Right lobe of liver (tissue), 6 donors: Measurements from ENCODE around the gene CPLX1. TPM values are rescaled to one million over a fixed set of nuclear protein-coding genes. Genes with fewer than 3 reads are reported as not detected.

Source experiments
- ATAC-seq, 4 donors: fragments of 200-7000 bp; cut with Tn5 transposase; one replicate each; pipeline ENCODE4 v1.9.1; 2020; ENCODE audit warnings: mild to moderate bottlenecking in 4 of 4, moderate library complexity in 4 of 4
- DNase-seq, 3 donors: peaks; one replicate each; pipeline ENCODE4 v3.0.0-alpha.2; 2020
- H3K27ac ChIP-seq, 3 donors: fragments of 200-600 bp; one replicate each; pipeline ENCODE4 v1.8.0; 2022
- H3K27me3 ChIP-seq, 2 donors: fragments of 200-600 bp; one replicate each; pipeline ENCODE4 v1.8.0; 2022
- H3K36me3 ChIP-seq, 4 donors: fragments of 200-600 bp; sonication (generic) in 1 of 4; one replicate each; pipeline versions ENCODE4 v1.5.1 to v1.8.0; 2017 to 2022; ENCODE audit warnings: control low read depth in 1 of 4
- H3K4me1 ChIP-seq, 4 donors: fragments of 200-600 bp; sonication (generic) in 1 of 4; one replicate each; pipeline versions ENCODE4 v1.5.1 to v1.8.0; 2017 to 2022; ENCODE audit warnings: control low read depth in 1 of 4
- H3K4me3 ChIP-seq, 3 donors: fragments of 200-600 bp; one replicate each; pipeline ENCODE4 v1.8.0; 2022
- H3K9me3 ChIP-seq, 4 donors: fragments of 200-600 bp; sonication (generic) in 1 of 4; one replicate each; pipeline versions ENCODE4 v1.5.1 to v1.8.0; 2017 to 2022; ENCODE audit warnings: control low read depth in 1 of 4
- CTCF ChIP-seq, 4 donors: fragments of 200-600 bp in 3 of 4; fragments of 450-650 bp in 1 of 4; IDR thresholded peaks; one replicate each; pipeline versions ENCODE4 v1.5.1 to v1.8.0; 2016 to 2022; ENCODE audit warnings: antibody characterized with exemption in 4 of 4, mild to moderate bottlenecking in 2 of 4
- POLR2A ChIP-seq: fragments of 450-650 bp; IDR thresholded peaks from one replicate; pipeline ENCODE4 v1.6.1; 2017; ENCODE audit warnings: antibody characterized with exemption, mild to moderate bottlenecking
- WGBS: methylation state at CpG from one replicate; pipeline ENCODE4 v1.1.6; 2018; ENCODE audit warnings: low coverage, low lambda C conversion rate; ENCODE audit not compliant: insufficient coverage; ENCODE audit errors: missing lambda C conversion rate; 5-methylcytosine and 5-hydroxymethylcytosine counted together
- intact Hi-C, 2 donors: fragments of 100-400 bp; cut with DNase I; formaldehyde crosslinking; loops; one replicate each; pipeline versions ENCODE4 v1.11.2 to v1.14.1; 2022
- total RNA-seq, 6 experiments: library from RNA; depleted of rRNA in 2 of 6; stranded (reverse); fragments of >200 nt in 2 of 6; fragmentation: NEBNext Ultra II Directional in 3 of 6; extraction: Animal tissue kit (Norgen Biotek cat#: 25700) in 3 of 6; gene quantifications; one replicate each; pipeline versions ENCODE4 v1.1.0 to v1.2.4, GENCODE V29; 2016 to 2023
- donor health status: DM: no; HTN: yes; CAD: no.
- donor health status: DM: no; HTN: no; CAD: no.
- donor health status: DM: no; HTN: no; CAD: no.
- donor health status: DM: no; HTN: yes; CAD: no.
- donor health status: DM: no; HTN: yes; CAD: no.

CPLX1 gene
- total RNA-seq, 6 experiments from 2014 or later = 0.86 to 3.7 (median 2.4) TPM

DNA sequence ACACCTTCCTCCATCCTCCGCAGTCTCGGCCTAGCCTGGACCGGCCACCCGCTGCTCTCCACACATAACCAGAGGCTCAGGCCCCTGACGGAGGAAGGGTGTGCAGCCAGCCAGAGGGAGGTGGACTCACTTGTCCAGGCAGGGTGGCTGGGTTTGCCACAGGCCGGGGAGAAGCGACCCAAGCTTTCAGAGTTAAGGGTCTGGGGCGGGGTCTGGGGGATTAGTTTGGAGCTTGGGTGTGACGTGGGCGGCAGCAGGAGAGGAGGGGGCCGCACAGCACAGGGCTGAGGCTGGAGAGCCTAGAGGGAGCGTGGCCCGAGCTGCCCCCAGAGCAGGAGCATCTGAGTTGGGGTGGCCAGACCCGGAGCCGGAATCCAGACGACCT lies 22.4 kb upstream of the CPLX1 start:
- no peaks in the 10 kb centered on the region for H3K9me3 ChIP-seq
- H3K4me3 ChIP-seq = no peak overlapping the region
- TF ChIP-seq POLR2A = no peak
- no peak for TF ChIP-seq CTCF (IDR thresholded peaks at IDR 0.05)
- ATAC-seq = peak in 1 of 4 donors; percentile 13
- WGBS = 88% methylated on average over 9 of the region's 16 CpGs
- no peaks in the 10 kb centered on the region for H3K27me3 ChIP-seq
- intact Hi-C loops = no loop called here
- peak in 2 of 3 donors; percentile 15 to 52 for DNase-seq
- H3K4me1 ChIP-seq = no peaks in the 10 kb centered on the region
- H3K27ac ChIP-seq = no peak overlapping the region
- H3K36me3 ChIP-seq = peaks cover 0 to 5% (median 0%) of the 10 kb centered on the region in 4 donors

GRCh38 chr4:845836-846251 lies 19.9 kb upstream of the CPLX1 start:
- intact Hi-C loops = no loop called here
- H3K4me3 ChIP-seq = no peak overlapping the region
- TF ChIP-seq POLR2A (no peak), CTCF (IDR thresholded peaks at IDR 0.05) (no peak)
- no peaks in the 10 kb centered on the region for H3K9me3 ChIP-seq
- no peak overlapping the region for H3K27ac ChIP-seq
- no peaks in the 10 kb centered on the region for H3K4me1 ChIP-seq
- ATAC-seq = no peak
- 76% methylated on average over 2 of the region's 14 CpGs for WGBS
- H3K36me3 ChIP-seq = peaks cover 0 to 2% (median 0%) of the 10 kb centered on the region in 4 donors
- peak in 1 of 3 donors; percentile 10 for DNase-seq
- H3K27me3 ChIP-seq = no peaks in the 10 kb centered on the region

DNA sequence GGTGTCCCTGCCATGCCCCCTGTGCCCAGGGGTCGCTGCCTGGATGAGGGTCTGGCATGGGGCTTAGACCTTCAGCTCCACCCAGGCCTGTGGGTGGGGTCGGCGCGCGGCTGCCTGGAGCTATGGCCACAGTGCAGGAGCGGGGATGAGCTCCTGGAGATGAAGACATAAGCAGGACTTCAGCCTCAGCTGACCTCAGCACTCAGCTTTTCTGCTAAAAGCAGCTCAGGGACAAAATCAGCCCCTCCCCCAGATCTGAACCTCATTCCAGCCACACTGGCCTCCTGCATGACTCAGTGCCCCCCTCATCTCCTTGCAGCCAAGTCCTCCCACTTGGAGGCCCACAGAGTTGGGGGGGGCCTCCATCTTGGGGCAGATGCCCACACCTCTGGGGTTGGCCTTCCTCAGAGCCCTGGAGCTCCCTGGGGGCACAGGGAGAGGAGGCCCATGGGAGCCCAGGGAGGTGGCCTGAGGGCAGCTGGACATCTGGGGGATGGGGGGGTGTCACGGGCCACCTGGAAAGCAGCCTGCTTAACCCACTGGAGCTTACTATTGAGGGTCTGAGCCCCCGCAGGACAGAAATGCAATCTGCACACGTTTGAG lies 19.4 kb upstream of the CPLX1 start:
- no peaks in the 10 kb centered on the region for H3K4me1 ChIP-seq
- intact Hi-C loops = no loop called here
- no peak overlapping the region for H3K27ac ChIP-seq
- ATAC-seq = peak in 1 of 4 donors; percentile 15
- no peaks in the 10 kb centered on the region for H3K9me3 ChIP-seq
- no CpG with 5 or more reads among the region's 9 CpGs for WGBS
- peak in 2 of 3 donors; percentile 12 to 41 for DNase-seq
- TF ChIP-seq POLR2A (no peak), CTCF (IDR thresholded peaks at IDR 0.05) (no peak)
- H3K27me3 ChIP-seq = no peaks in the 10 kb centered on the region
- no peak overlapping the region for H3K4me3 ChIP-seq
- no peaks in the 10 kb centered on the region for H3K36me3 ChIP-seq

GRCh38 chr4:844752-845232 lies 18.9 kb upstream of the CPLX1 start:
- Histone ChIP-seq H3K9me3 (no peaks in the 10 kb centered on the region), H3K4me1 (no peaks in the 10 kb centered on the region), H3K27me3 (no peaks in the 10 kb centered on the region), H3K4me3 (no peak overlapping the region), H3K27ac (no peak overlapping the region), H3K36me3 (no peaks in the 10 kb centered on the region)
- TF ChIP-seq CTCF (IDR thresholded peaks at IDR 0.05) (no peak), POLR2A (no peak)
- intact Hi-C loops = no loop called here
- DNase-seq (peak in 2 of 3 donors; percentile 6 to 34), ATAC-seq (no peak)
- WGBS = 100% methylated on average over 3 of the region's 10 CpGs
